ENCODE results near the gene ECM2.

- TF ChIP-seq CTCF (IDR thresholded peaks at IDR 0.05) (no peak), POLR2A (IDR thresholded peaks at IDR 0.05) (no peak)
These were observed 58.8 kb downstream of the ECM2 start for GRCh38 chr9:92476962-92477361.

All from adrenal gland (tissue), 5 donors.